Fibroblast of villous mesenchyme (primary cell): ENCODE data around the gene LRFN2. TPM values are rescaled to one million over a fixed set of nuclear protein-coding genes. Genes with fewer than 3 reads are reported as not detected.

Experiments
- DNase-seq: peaks from one replicate; pipeline ENCODE4 v3.0.0-alpha.2; 2010; ENCODE audit warnings: low read depth
- H3K4me3 ChIP-seq: 2 replicates; pipeline ENCODE4 v1.5.1; 2011; ENCODE audit warnings: low read depth, mild to moderate bottlenecking, low read length
- CTCF ChIP-seq: IDR thresholded peaks from 2 replicates; pipeline ENCODE4 v1.5.1; 2012; ENCODE audit warnings: low read depth, mild to moderate bottlenecking, low read length; ENCODE audit not compliant: insufficient read depth
- total RNA-seq: library from RNA; depleted of rRNA; stranded (reverse); fragments of >200 nt; gene quantifications from 2 replicates; pipeline ENCODE4 v1.2.3, GENCODE V29; 2012

LRFN2 gene
- total RNA-seq, 1 donor, result not detected

- no peak for TF ChIP-seq CTCF
- DNase-seq, result no peak
- H3K4me3 ChIP-seq, result no peak overlapping the region
These were observed 207.4 kb downstream of the LRFN2 start for GRCh38 chr6:40379811-40380210.

GRCh38 chr6:40378725-40379074 lies 208.5 kb downstream of the LRFN2 start:
- TF ChIP-seq CTCF, result no peak
- no peak overlapping the region for H3K4me3 ChIP-seq
- no peak for DNase-seq

- H3K4me3 ChIP-seq, result no peak overlapping the region
- no peak for TF ChIP-seq CTCF
- DNase-seq, result no peak
These were observed 209.0 kb downstream of the LRFN2 start for GRCh38 chr6:40378071-40378724.

DNA sequence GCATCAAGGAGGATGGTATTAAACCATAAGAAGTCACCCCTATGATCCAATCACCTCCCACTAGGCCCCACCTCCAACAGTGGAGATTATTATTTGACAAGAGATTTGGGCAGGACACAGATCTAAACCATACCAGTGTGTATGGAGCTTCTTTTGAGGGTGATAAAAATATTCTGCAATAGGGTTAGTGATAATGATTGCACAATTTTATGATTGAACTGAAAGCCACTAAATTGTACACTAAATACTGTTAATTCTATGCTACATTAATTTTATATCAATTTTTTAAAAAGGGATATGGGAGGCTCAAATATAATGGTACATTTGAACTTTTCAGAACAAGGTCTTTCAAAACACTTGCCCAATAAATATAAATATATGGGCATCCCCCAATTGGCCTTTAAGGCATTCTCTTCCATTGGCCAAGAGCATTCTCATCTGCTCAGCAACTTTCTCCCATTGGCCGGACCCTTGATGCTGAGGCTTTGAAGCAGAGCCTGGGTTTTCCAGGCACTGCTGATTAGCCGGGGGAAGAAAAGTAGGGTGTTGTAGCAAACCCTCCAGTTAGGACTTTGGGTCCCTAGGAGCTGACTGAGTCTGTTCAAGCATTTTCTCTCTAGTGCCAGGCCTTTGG lies 209.9 kb downstream of the LRFN2 start:
- H3K4me3 ChIP-seq, result no peak overlapping the region
- no peak for TF ChIP-seq CTCF
- DNase-seq, result no peak

DNA sequence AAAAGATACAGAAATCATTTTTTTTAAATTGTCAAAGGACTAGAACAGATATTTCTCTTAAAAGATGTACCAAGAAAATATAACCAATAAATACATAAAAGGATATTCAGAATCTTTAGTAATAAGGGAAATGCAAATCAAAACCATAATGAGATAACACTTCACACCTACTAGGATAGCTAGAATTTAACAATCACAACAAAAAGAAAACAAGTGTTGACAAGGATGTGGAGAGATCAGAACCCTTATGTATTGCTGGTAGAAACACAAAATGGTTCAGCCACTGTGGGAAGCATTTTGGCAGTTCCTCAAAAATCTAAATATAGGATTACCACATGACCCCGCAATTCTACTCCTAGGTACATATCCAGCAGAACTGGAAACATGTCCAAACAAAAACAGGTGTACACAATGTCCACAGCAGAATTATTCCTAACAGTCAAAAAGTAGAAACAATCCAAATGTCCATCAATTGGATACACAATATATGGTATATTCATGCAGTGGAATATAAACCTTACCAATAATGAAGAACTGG lies 211.0 kb downstream of the LRFN2 start:
- TF ChIP-seq CTCF, result no peak
- no peak overlapping the region for H3K4me3 ChIP-seq
- DNase-seq, result no peak

DNA sequence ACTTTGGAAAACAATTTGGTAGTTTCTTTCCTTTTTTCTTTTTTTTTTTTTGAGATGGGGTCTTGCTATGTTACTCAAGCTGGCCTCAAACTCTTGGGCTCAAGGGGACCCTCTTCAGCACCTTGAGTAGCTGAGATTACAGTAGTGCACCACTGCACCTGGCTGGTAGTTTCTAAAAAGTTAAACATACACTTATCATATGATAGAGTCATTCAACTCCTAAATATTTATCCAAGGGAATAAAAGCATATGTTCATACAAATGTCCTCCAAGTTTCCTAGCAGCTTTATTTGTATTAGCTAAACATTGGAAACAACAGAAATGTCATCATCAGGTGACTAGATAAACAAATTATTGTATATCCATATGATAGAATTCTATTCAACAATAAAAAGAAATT lies 213.9 kb downstream of the LRFN2 start:
- H3K4me3 ChIP-seq, result no peak overlapping the region
- DNase-seq, result no peak
- TF ChIP-seq CTCF, result no peak
